ENCODE results near the gene C6orf89. TPM values are rescaled to one million over a fixed set of nuclear protein-coding genes. Genes with fewer than 3 reads are reported as not detected.
A peak's percentile ranks its signal among the peaks of the same experiment; 100 is the strongest.

C6orf89 gene
- total RNA-seq, 1 experiment from 2014 or later: 47.6 TPM

GRCh38 chr6:36912586-36912985, 26.8 kb downstream of the C6orf89 start:
- Histone ChIP-seq H3K27ac (peak overlapping the region; percentile 37), H3K4me3 (no peak overlapping the region), H3K4me1 (replicated peaks) (peaks cover 39% of the 10 kb centered on the region), H3K27me3 (replicated peaks) (no peaks in the 10 kb centered on the region), H3K9me3 (replicated peaks) (no peaks in the 10 kb centered on the region), H3K36me3 (peaks cover 37% of the 10 kb centered on the region)
- DNase-seq (ENCODE audit: low read depth in 1 of 2, low spot score in 2 of 2): peak; percentile 71 to 82

GRCh38 chr6:36913082-36913481, 27.3 kb downstream of the C6orf89 start:
- H3K4me3 ChIP-seq: no peak overlapping the region
- H3K4me1 ChIP-seq (replicated peaks): peaks cover 39% of the 10 kb centered on the region
- H3K9me3 ChIP-seq (replicated peaks): no peaks in the 10 kb centered on the region
- no peaks in the 10 kb centered on the region for H3K27me3 ChIP-seq (replicated peaks)
- no peak for DNase-seq (ENCODE audit: low read depth in 1 of 2, low spot score in 2 of 2)
- H3K36me3 ChIP-seq: peaks cover 40% of the 10 kb centered on the region
- H3K27ac ChIP-seq: peak overlapping the region; percentile 37

- Histone ChIP-seq H3K27me3 (replicated peaks) (no peaks in the 10 kb centered on the region), H3K27ac (no peak overlapping the region), H3K4me1 (replicated peaks) (peaks cover 51% of the 10 kb centered on the region), H3K4me3 (no peak overlapping the region), H3K36me3 (peaks cover 43% of the 10 kb centered on the region), H3K9me3 (replicated peaks) (no peaks in the 10 kb centered on the region)
- DNase-seq (ENCODE audit: low read depth in 1 of 2, low spot score in 2 of 2): peak in 1 of 2 experiments; percentile 34
Observed at GRCh38 chr6:36914227-36914794, 28.6 kb downstream of the C6orf89 start.

GRCh38 chr6:36915599-36915998, 29.8 kb downstream of the C6orf89 start:
- peaks cover 51% of the 10 kb centered on the region for H3K4me1 ChIP-seq (replicated peaks)

GRCh38 chr6:36916126-36916525, 30.4 kb downstream of the C6orf89 start:
- Histone ChIP-seq H3K27me3 (replicated peaks) (no peaks in the 10 kb centered on the region), H3K27ac (no peak overlapping the region), H3K9me3 (replicated peaks) (no peaks in the 10 kb centered on the region), H3K4me3 (no peak overlapping the region), H3K4me1 (replicated peaks) (peaks cover 51% of the 10 kb centered on the region), H3K36me3 (peaks cover 50% of the 10 kb centered on the region)
- DNase-seq (ENCODE audit: low read depth in 1 of 2, low spot score in 2 of 2): no peak

More at GRCh38 chr6:36915599-36915998, 29.8 kb downstream of the C6orf89 start:
- Histone ChIP-seq H3K9me3 (replicated peaks) (no peaks in the 10 kb centered on the region), H3K27ac (no peak overlapping the region), H3K27me3 (replicated peaks) (no peaks in the 10 kb centered on the region), H3K36me3 (peaks cover 50% of the 10 kb centered on the region), H3K4me3 (no peak overlapping the region)
- DNase-seq (ENCODE audit: low read depth in 1 of 2, low spot score in 2 of 2): no peak

- DNase-seq (ENCODE audit: low read depth in 1 of 2, low spot score in 2 of 2): peak in 1 of 2 experiments; percentile 57
- no peaks in the 10 kb centered on the region; the same call in 1 of the 2 replicates for H3K9me3 ChIP-seq (replicated peaks)
- peak overlapping the region; percentile 11 for H3K27ac ChIP-seq
- no peak overlapping the region for H3K4me3 ChIP-seq
- H3K27me3 ChIP-seq (replicated peaks): no peaks in the 10 kb centered on the region
- peaks cover 40% of the 10 kb centered on the region for H3K4me1 ChIP-seq (replicated peaks)
- H3K36me3 ChIP-seq: peaks cover 56% of the 10 kb centered on the region
Observed at GRCh38 chr6:36917541-36918193, 31.9 kb downstream of the C6orf89 start.

GRCh38 chr6:36920049-36920448, 34.3 kb downstream of the C6orf89 start:
- Histone ChIP-seq H3K9me3 (replicated peaks) (no peaks in the 10 kb centered on the region; the same call in 1 of the 2 replicates), H3K4me1 (replicated peaks) (peaks cover 22% of the 10 kb centered on the region), H3K4me3 (no peak overlapping the region), H3K36me3 (peaks cover 56% of the 10 kb centered on the region), H3K27me3 (replicated peaks) (no peaks in the 10 kb centered on the region), H3K27ac (no peak overlapping the region)
- no peak for DNase-seq (ENCODE audit: low read depth in 1 of 2, low spot score in 2 of 2)

- no peaks in the 10 kb centered on the region for H3K27me3 ChIP-seq (replicated peaks)
- peaks cover 22% of the 10 kb centered on the region for H3K4me1 ChIP-seq (replicated peaks)
- peaks cover 57% of the 10 kb centered on the region for H3K36me3 ChIP-seq
- no peaks in the 10 kb centered on the region; the same call in 1 of the 2 replicates for H3K9me3 ChIP-seq (replicated peaks)
- no peak for DNase-seq (ENCODE audit: low read depth in 1 of 2, low spot score in 2 of 2)
- no peak overlapping the region for H3K4me3 ChIP-seq
- no peak overlapping the region for H3K27ac ChIP-seq
Observed at GRCh38 chr6:36920546-36920945, 34.8 kb downstream of the C6orf89 start.

GRCh38 chr6:36924131-36924530, 38.4 kb downstream of the C6orf89 start:
- Histone ChIP-seq H3K4me1 (replicated peaks) (peaks cover 2% of the 10 kb centered on the region), H3K36me3 (peaks cover 43% of the 10 kb centered on the region)
- DNase-seq (ENCODE audit: low read depth in 1 of 2, low spot score in 2 of 2): no peak

GRCh38 chr6:36924778-36925374, 39.1 kb downstream of the C6orf89 start:
- DNase-seq (ENCODE audit: low read depth in 1 of 2, low spot score in 2 of 2): no peak
- Histone ChIP-seq H3K27ac (no peak overlapping the region), H3K36me3 (peaks cover 39% of the 10 kb centered on the region), H3K9me3 (replicated peaks) (no peaks in the 10 kb centered on the region; the same call in 1 of the 2 replicates), H3K4me3 (no peak overlapping the region), H3K4me1 (replicated peaks) (peaks cover 4% of the 10 kb centered on the region; the same call in 1 of the 2 replicates), H3K27me3 (replicated peaks) (no peaks in the 10 kb centered on the region)

More at GRCh38 chr6:36924131-36924530, 38.4 kb downstream of the C6orf89 start:
- Histone ChIP-seq H3K9me3 (replicated peaks) (no peaks in the 10 kb centered on the region; the same call in 1 of the 2 replicates), H3K27ac (no peak overlapping the region), H3K4me3 (no peak overlapping the region), H3K27me3 (replicated peaks) (no peaks in the 10 kb centered on the region)

GRCh38 chr6:36925809-36926208, 40.1 kb downstream of the C6orf89 start:
- Histone ChIP-seq H3K4me1 (replicated peaks) (peaks cover 4% of the 10 kb centered on the region; the same call in 1 of the 2 replicates), H3K27me3 (replicated peaks) (no peaks in the 10 kb centered on the region), H3K4me3 (no peak overlapping the region), H3K27ac (no peak overlapping the region), H3K36me3 (peaks cover 32% of the 10 kb centered on the region), H3K9me3 (replicated peaks) (no peaks in the 10 kb centered on the region; the same call in 1 of the 2 replicates)
- no peak for DNase-seq (ENCODE audit: low read depth in 1 of 2, low spot score in 2 of 2)

- Histone ChIP-seq H3K36me3 (peaks cover 28% of the 10 kb centered on the region), H3K4me1 (replicated peaks) (peaks cover 4% of the 10 kb centered on the region; the same call in 1 of the 2 replicates), H3K9me3 (replicated peaks) (no peaks in the 10 kb centered on the region; the same call in 1 of the 2 replicates), H3K27me3 (replicated peaks) (no peaks in the 10 kb centered on the region), H3K27ac (no peak overlapping the region), H3K4me3 (no peak overlapping the region)
- DNase-seq (ENCODE audit: low read depth in 1 of 2, low spot score in 2 of 2): no peak
Observed at GRCh38 chr6:36926708-36927513, 41.2 kb downstream of the C6orf89 start.

GRCh38 chr6:36927691-36928546, 42.2 kb downstream of the C6orf89 start:
- Histone ChIP-seq H3K4me3 (no peak overlapping the region), H3K9me3 (replicated peaks) (no peaks in the 10 kb centered on the region), H3K36me3 (peaks cover 24% of the 10 kb centered on the region), H3K27me3 (replicated peaks) (no peaks in the 10 kb centered on the region), H3K4me1 (replicated peaks) (peaks cover 9% of the 10 kb centered on the region), H3K27ac (no peak overlapping the region)
- DNase-seq (ENCODE audit: low read depth in 1 of 2, low spot score in 2 of 2): no peak

Data from SJSA1 (cell line).